PC-9 (cell line): Measurements from ENCODE around the gene PTPN22. TPM values are rescaled to one million over a fixed set of nuclear protein-coding genes. Genes with fewer than 3 reads are reported as not detected.

Experiments used
- BruUV-seq: library from RNA; stranded (reverse); fragments of 400-500 nt; replicated peaks from 2 replicates; lab custom pipeline; 2021; lab: Mats Ljungman, UMichigan
- CTCF ChIA-PET: fragments of 300-600 bp; sonication (Branson Sonifier 250); formaldehyde crosslinking; loops from one replicate; lab custom pipeline; 2022; ENCODE audit warnings: antibody characterized with exemption; lab: Charles Lee
- POLR2A ChIA-PET: fragments of 300-600 bp; sonication (Branson Sonifier 250); formaldehyde crosslinking; loops from one replicate; lab custom pipeline; 2022; ENCODE audit warnings: antibody characterized with exemption; ENCODE audit not compliant: unreplicated experiment; lab: Charles Lee
- DNase-seq, 2 experiments: peaks; one replicate each; pipeline versions ENCODE4 v3.0.0 to v3.0.0-alpha.2; 2015 to 2022; ENCODE audit warnings: mixed read lengths in 1 of 2
- H2AFZ ChIP-seq: fragments of 200-600 bp; sonication (generic); 2 replicates; pipeline ENCODE4 v1.8.1; 2017; ENCODE audit warnings: antibody characterized with exemption
- H3F3A ChIP-seq: fragments of 200-600 bp; sonication (generic); 2 replicates; pipeline ENCODE4 v1.8.1; 2017; ENCODE audit warnings: antibody characterized with exemption, mild to moderate bottlenecking, low read depth; ENCODE audit not compliant: insufficient read depth
- H3K27ac ChIP-seq: fragments of 200-600 bp; sonication (generic); 2 replicates; pipeline ENCODE4 v1.6.1; 2016; ENCODE audit warnings: mixed run types
- H3K27me3 ChIP-seq: fragments of 200-600 bp; sonication (generic); 2 replicates; pipeline ENCODE4 v1.6.1; 2016; ENCODE audit warnings: low read depth, mixed run types; ENCODE audit not compliant: insufficient read depth
- H3K36me3 ChIP-seq: fragments of 200-600 bp; sonication (generic); 2 replicates; pipeline ENCODE4 v1.6.1; 2016; ENCODE audit warnings: low read depth, mixed run types
- H3K4me1 ChIP-seq: fragments of 200-600 bp; sonication (generic); replicated peaks from 2 replicates; pipeline ENCODE4 v1.6.1; 2016; ENCODE audit warnings: mixed run types; ENCODE audit not compliant: insufficient read depth
- H3K4me2 ChIP-seq: fragments of 200-600 bp; sonication (generic); 2 replicates; pipeline ENCODE4 v1.6.1; 2017; ENCODE audit warnings: mixed run types
- H3K4me3 ChIP-seq: fragments of 200-600 bp; sonication (generic); 2 replicates; pipeline ENCODE4 v1.6.1; 2016; ENCODE audit warnings: mixed run types
- H3K79me2 ChIP-seq: fragments of 200-600 bp; sonication (generic); 2 replicates; pipeline ENCODE4 v1.6.1; 2017; ENCODE audit warnings: low read depth, mixed run types
- H3K9me2 ChIP-seq: fragments of 200-600 bp; sonication (generic); 2 replicates; pipeline ENCODE4 v1.8.1; 2017; ENCODE audit warnings: mild to moderate bottlenecking; ENCODE audit not compliant: insufficient read depth
- H3K9me3 ChIP-seq: fragments of 200-600 bp; sonication (generic); 2 replicates; pipeline ENCODE4 v1.8.1; 2016; ENCODE audit warnings: low read depth; ENCODE audit not compliant: insufficient read depth
- H4K20me1 ChIP-seq: fragments of 200-600 bp; sonication (generic); 2 replicates; pipeline ENCODE4 v1.8.1; 2017; ENCODE audit not compliant: insufficient read depth
- CTCF ChIP-seq: fragments of 200-600 bp; sonication (generic); conservative IDR thresholded peaks from 2 replicates; pipeline ENCODE4 v1.6.1; 2017; ENCODE audit warnings: mixed run types, antibody characterized with exemption, mild to moderate bottlenecking, moderate library complexity
- EZH2 ChIP-seq: fragments of 200-600 bp; sonication (generic); IDR thresholded peaks from 2 replicates; pipeline ENCODE4 v1.8.0; 2017; ENCODE audit warnings: antibody characterized with exemption, low read depth
- intact Hi-C: fragments of 100-400 bp; cut with micrococcal nuclease; formaldehyde crosslinking; loops from one replicate; pipeline ENCODE4 v1.10.0; 2022; ENCODE audit not compliant: unreplicated experiment
- total RNA-seq: library from RNA; stranded (reverse); gene quantifications from 2 replicates; pipeline ENCODE4 v1.2.3, GENCODE V29; 2021

The PTPN22 gene
- total RNA-seq, 1 experiment from 2014 or later: 0.11 TPM

- DNase-seq: no peak
- Histone ChIP-seq H2AFZ (no peak overlapping the region), H3K4me1 (no peaks in the 10 kb centered on the region), H3K4me3 (no peak overlapping the region), H3K79me2 (no peaks in the 10 kb centered on the region; the same call in 1 of the 2 replicates), H3K36me3 (peaks cover 9% of the 10 kb centered on the region; the same call in 1 of the 2 replicates), H3K27ac (no peak overlapping the region), H3K27me3 (no peaks in the 10 kb centered on the region), H3K9me3 (no peaks in the 10 kb centered on the region), H3K4me2 (no peak overlapping the region), H4K20me1 (no peaks in the 10 kb centered on the region), H3F3A (0 out of 2 replicates have a peak, but pooled peaks cover 3% of the 10 kb centered on the region), H3K9me2 (no peaks in the 10 kb centered on the region)
- ChIA-PET POLR2A (no interaction called here), CTCF (no interaction called here)
- no peak for TF ChIP-seq CTCF
- no peak for TF ChIP-seq EZH2
- intact Hi-C loops: no loop called here
- BruUV-seq: no TSS peak
Measured at GRCh38 chr1:113770031-113770430, 101.5 kb downstream of the PTPN22 start.

- CTCF ChIA-PET: no interaction called here
- no TSS peak for BruUV-seq
- H3K4me3 ChIP-seq: no peak overlapping the region
- H3F3A ChIP-seq: 0 out of 2 replicates have a peak, but pooled peaks cover 3% of the 10 kb centered on the region
- intact Hi-C loops: no loop called here
- TF ChIP-seq CTCF (no peak), EZH2 (no peak)
- H3K4me1 ChIP-seq: no peaks in the 10 kb centered on the region
- H4K20me1 ChIP-seq: no peaks in the 10 kb centered on the region
- H3K36me3 ChIP-seq: peaks cover 10% of the 10 kb centered on the region; the same call in 1 of the 2 replicates
- H3K27ac ChIP-seq: no peak overlapping the region
- H3K9me2 ChIP-seq: no peaks in the 10 kb centered on the region
- H3K79me2 ChIP-seq: no peaks in the 10 kb centered on the region; the same call in 1 of the 2 replicates
- no peaks in the 10 kb centered on the region for H3K9me3 ChIP-seq
- no peak overlapping the region for H2AFZ ChIP-seq
- H3K4me2 ChIP-seq: no peak overlapping the region
- H3K27me3 ChIP-seq: no peaks in the 10 kb centered on the region
- DNase-seq: no peak
- POLR2A ChIA-PET: no interaction called here
Measured at GRCh38 chr1:113769601-113769970, 101.9 kb downstream of the PTPN22 start.

- no peak overlapping the region for H3K4me2 ChIP-seq
- H3K36me3 ChIP-seq: peaks cover 10% of the 10 kb centered on the region; the same call in 1 of the 2 replicates
- intact Hi-C loops: no loop called here
- CTCF ChIA-PET: no interaction called here
- H3K4me1 ChIP-seq: no peaks in the 10 kb centered on the region
- no peaks in the 10 kb centered on the region for H3K9me2 ChIP-seq
- H3K27me3 ChIP-seq: no peaks in the 10 kb centered on the region
- no TSS peak for BruUV-seq
- H3K27ac ChIP-seq: no peak overlapping the region
- H3K4me3 ChIP-seq: no peak overlapping the region
- H3K79me2 ChIP-seq: no peaks in the 10 kb centered on the region; the same call in 1 of the 2 replicates
- H3F3A ChIP-seq: 0 out of 2 replicates have a peak, but pooled peaks cover 3% of the 10 kb centered on the region
- no peak for TF ChIP-seq CTCF
- no peak for TF ChIP-seq EZH2
- POLR2A ChIA-PET: no interaction called here
- no peak overlapping the region for H2AFZ ChIP-seq
- H3K9me3 ChIP-seq: no peaks in the 10 kb centered on the region
- no peak for DNase-seq
- no peaks in the 10 kb centered on the region for H4K20me1 ChIP-seq
Measured at GRCh38 chr1:113768916-113769600, 102.5 kb downstream of the PTPN22 start.
